AG09309 (cell line): ENCODE results near the gene CUL5.
"Not testable (repeated sequence)": the region's sequence is repeated elsewhere in the genome, so short reads cannot be mapped to it uniquely, and the experiment has no call there.

Experiments
- DNase-seq: peaks from one replicate; pipeline ENCODE4 v3.0.0-alpha.2; 2010; ENCODE audit warnings: low read depth
- H3K4me3 ChIP-seq: 2 replicates; pipeline ENCODE4 v1.5.1; 2011; ENCODE audit warnings: mild to moderate bottlenecking, low read depth, low read length, moderate library complexity; ENCODE audit not compliant: control insufficient read depth
- CTCF ChIP-seq: IDR thresholded peaks from 2 replicates; pipeline ENCODE4 v1.5.1; 2011; ENCODE audit warnings: mild to moderate bottlenecking, low read depth, low read length, inconsistent platforms; ENCODE audit not compliant: insufficient read depth, control insufficient read depth; ENCODE audit errors: missing control alignments

CUL5 gene

GRCh38 chr11:108019870-108020540 is 11.3 kb downstream of the CUL5 start:
- H3K4me3 ChIP-seq, result no peak overlapping the region
- no peak for TF ChIP-seq CTCF
- no peak for DNase-seq

GRCh38 chr11:108025387-108026080 is 16.8 kb downstream of the CUL5 start:
- no peak for TF ChIP-seq CTCF
- DNase-seq, result no peak
- no peak overlapping the region for H3K4me3 ChIP-seq

- no peak for DNase-seq
- no peak overlapping the region for H3K4me3 ChIP-seq
- TF ChIP-seq CTCF, result no peak
Measured at GRCh38 chr11:108027057-108027456, 18.4 kb downstream of the CUL5 start.

GRCh38 chr11:108028822-108029441 is 20.2 kb downstream of the CUL5 start:
- not testable (repeated sequence) for DNase-seq, H3K4me3 ChIP-seq

GRCh38 chr11:108031604-108032003 is 22.9 kb downstream of the CUL5 start:
- DNase-seq, H3K4me3 ChIP-seq: not testable (repeated sequence)

GRCh38 chr11:108032800-108033199 is 24.1 kb downstream of the CUL5 start:
- no peak overlapping the region for H3K4me3 ChIP-seq
- no peak for TF ChIP-seq CTCF
- DNase-seq, result no peak

- no peak for DNase-seq
- H3K4me3 ChIP-seq, result no peak overlapping the region
Measured at GRCh38 chr11:108034034-108034433, 25.3 kb downstream of the CUL5 start.

More at GRCh38 chr11:108034034-108034433, 25.3 kb downstream of the CUL5 start:
- no peak for TF ChIP-seq CTCF
